Measurements from ENCODE around the gene CCSAP. TPM values are rescaled to one million over a fixed set of nuclear protein-coding genes. Genes with fewer than 3 reads are reported as not detected.
"Not testable (repeated sequence)": the region's sequence is repeated elsewhere in the genome, so short reads cannot be mapped to it uniquely, and the experiment has no call there.

CCSAP gene
- total RNA-seq, 1 donor from 2014 or later, result 8.9 TPM

DNA sequence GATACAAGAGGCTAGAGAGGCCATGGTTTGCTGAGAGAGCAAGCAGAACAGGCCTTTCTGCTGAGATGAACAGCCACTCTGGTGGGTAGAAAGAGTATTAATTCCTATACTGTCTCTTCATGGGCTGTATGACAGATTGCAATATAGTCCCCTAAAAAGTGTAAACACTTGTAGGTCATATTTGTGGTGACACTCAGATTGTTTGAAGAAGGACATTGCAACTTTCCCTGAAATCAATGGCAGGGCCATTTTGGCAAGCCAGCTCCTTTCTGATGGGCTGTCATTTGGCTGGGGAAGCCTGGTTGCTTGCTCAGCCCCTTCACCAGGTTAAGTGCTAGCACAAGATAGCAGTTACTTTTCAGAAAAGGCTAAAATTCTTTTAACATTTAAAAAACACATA lies 44.4 kb downstream of the CCSAP start:
- H3K9me3 Mint-ChIP-seq (ENCODE audit: low read depth), result no peaks in the 10 kb centered on the region
- TF ChIP-seq, protein P1, sequence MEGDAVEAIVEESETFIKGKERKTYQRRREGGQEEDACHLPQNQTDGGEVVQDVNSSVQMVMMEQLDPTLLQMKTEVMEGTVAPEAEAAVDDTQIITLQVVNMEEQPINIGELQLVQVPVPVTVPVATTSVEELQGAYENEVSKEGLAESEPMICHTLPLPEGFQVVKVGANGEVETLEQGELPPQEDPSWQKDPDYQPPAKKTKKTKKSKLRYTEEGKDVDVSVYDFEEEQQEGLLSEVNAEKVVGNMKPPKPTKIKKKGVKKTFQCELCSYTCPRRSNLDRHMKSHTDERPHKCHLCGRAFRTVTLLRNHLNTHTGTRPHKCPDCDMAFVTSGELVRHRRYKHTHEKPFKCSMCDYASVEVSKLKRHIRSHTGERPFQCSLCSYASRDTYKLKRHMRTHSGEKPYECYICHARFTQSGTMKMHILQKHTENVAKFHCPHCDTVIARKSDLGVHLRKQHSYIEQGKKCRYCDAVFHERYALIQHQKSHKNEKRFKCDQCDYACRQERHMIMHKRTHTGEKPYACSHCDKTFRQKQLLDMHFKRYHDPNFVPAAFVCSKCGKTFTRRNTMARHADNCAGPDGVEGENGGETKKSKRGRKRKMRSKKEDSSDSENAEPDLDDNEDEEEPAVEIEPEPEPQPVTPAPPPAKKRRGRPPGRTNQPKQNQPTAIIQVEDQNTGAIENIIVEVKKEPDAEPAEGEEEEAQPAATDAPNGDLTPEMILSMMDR (IDR thresholded peaks at IDR 0.05), result no peak

DNA sequence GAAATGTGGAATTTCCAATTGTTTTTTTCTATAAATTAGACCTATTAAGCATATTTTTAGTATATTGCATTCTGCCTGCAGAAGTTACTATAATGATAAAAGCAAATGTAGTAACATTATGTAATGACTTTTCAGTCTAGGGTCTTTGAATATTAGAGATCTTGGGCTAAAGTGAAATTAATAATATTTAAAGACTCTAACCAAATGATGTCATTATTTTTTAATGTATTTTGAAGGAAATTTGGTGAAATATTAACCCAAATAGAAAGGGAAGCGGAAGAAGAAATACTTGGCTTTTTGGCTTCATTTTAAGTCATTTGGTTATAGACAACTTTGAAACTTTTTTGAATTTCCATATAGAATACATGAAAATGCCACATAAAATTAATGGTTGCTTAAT lies 45.1 kb downstream of the CCSAP start:
- TF ChIP-seq, protein P1 (IDR thresholded peaks at IDR 0.05), result no peak
- Mint-ChIP-seq H3K4me3 (ENCODE audit: unreplicated experiment) (no peak overlapping the region), H3K9me3 (ENCODE audit: low read depth) (no peaks in the 10 kb centered on the region), H3K27ac (ENCODE audit: unreplicated experiment) (no peak overlapping the region), H3K27me3 (ENCODE audit: low read depth) (no peaks in the 10 kb centered on the region), H3K36me3 (ENCODE audit: low read depth) (peaks cover 19% of the 10 kb centered on the region), H3K4me1 (ENCODE audit: low read depth) (peaks cover 22% of the 10 kb centered on the region)
- DNase-seq (ENCODE audit: low spot score), result no peak

More for the DNA sequence above, 44.4 kb downstream of the CCSAP start:
- H3K27me3 Mint-ChIP-seq (ENCODE audit: low read depth), result no peaks in the 10 kb centered on the region
- H3K4me1 Mint-ChIP-seq (ENCODE audit: low read depth), result peaks cover 22% of the 10 kb centered on the region
- no peak overlapping the region for H3K27ac Mint-ChIP-seq (ENCODE audit: unreplicated experiment)
- DNase-seq (ENCODE audit: low spot score), result no peak
- H3K36me3 Mint-ChIP-seq (ENCODE audit: low read depth), result peaks cover 19% of the 10 kb centered on the region
- no peak overlapping the region for H3K4me3 Mint-ChIP-seq (ENCODE audit: unreplicated experiment)

DNA sequence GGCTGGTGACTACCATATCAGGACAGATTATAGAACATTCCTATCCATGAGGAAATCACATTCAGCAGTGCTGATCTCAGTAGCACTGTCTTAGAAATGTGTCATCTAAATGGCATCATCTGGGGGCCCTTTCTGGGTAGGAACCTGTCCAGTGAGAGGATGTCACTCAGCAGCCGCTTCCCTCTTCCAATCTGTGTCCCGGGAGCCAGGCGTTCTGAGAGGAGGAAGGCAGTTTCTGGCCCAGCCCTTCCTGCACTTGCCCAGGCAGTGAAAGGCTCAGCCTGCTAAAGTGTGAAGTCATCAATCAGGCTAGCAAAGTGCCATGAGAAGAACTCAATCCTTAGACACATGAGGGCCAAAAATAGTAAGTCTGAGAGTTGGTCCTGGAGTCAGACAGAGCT lies 46.3 kb downstream of the CCSAP start:
- peaks cover 19% of the 10 kb centered on the region for H3K36me3 Mint-ChIP-seq (ENCODE audit: low read depth)
- H3K27me3 Mint-ChIP-seq (ENCODE audit: low read depth), result no peaks in the 10 kb centered on the region
- peaks cover 22% of the 10 kb centered on the region for H3K4me1 Mint-ChIP-seq (ENCODE audit: low read depth)
- peak overlapping the region; percentile 85 for H3K27ac Mint-ChIP-seq (ENCODE audit: unreplicated experiment)
- no peaks in the 10 kb centered on the region for H3K9me3 Mint-ChIP-seq (ENCODE audit: low read depth)
- TF ChIP-seq, protein P1 (IDR thresholded peaks at IDR 0.05), result no peak
- no peak overlapping the region for H3K4me3 Mint-ChIP-seq (ENCODE audit: unreplicated experiment)
- no peak for DNase-seq (ENCODE audit: low spot score)

DNA sequence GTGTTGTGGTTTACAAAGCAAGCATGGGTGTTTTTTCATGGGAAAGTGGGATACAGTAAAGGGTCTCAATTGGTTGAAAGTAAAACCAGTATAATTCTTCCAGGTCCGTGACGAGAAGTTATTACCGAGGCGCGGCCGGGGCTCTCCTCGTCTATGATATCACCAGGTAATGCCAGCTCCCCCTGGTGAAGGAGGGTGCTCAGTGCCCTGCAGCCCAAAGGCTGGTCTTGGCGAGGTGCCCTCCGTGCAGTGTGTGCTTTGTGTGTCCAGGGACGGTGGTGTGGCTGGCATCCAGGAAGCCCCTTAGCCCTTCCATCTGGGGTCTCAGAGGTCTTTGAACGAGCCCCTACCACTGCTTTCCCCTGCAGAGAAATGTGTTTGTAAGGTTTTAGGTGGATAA lies 47.1 kb downstream of the CCSAP start:
- no peak overlapping the region for H3K4me3 Mint-ChIP-seq (ENCODE audit: unreplicated experiment)
- H3K36me3 Mint-ChIP-seq (ENCODE audit: low read depth), result peaks cover 23% of the 10 kb centered on the region
- no peak for DNase-seq (ENCODE audit: low spot score)
- no peaks in the 10 kb centered on the region for H3K27me3 Mint-ChIP-seq (ENCODE audit: low read depth)
- no peaks in the 10 kb centered on the region for H3K9me3 Mint-ChIP-seq (ENCODE audit: low read depth)
- TF ChIP-seq, protein P1 (IDR thresholded peaks at IDR 0.05), result no peak
- H3K4me1 Mint-ChIP-seq (ENCODE audit: low read depth), result peaks cover 16% of the 10 kb centered on the region
- H3K27ac Mint-ChIP-seq (ENCODE audit: unreplicated experiment), result no peak overlapping the region

DNA sequence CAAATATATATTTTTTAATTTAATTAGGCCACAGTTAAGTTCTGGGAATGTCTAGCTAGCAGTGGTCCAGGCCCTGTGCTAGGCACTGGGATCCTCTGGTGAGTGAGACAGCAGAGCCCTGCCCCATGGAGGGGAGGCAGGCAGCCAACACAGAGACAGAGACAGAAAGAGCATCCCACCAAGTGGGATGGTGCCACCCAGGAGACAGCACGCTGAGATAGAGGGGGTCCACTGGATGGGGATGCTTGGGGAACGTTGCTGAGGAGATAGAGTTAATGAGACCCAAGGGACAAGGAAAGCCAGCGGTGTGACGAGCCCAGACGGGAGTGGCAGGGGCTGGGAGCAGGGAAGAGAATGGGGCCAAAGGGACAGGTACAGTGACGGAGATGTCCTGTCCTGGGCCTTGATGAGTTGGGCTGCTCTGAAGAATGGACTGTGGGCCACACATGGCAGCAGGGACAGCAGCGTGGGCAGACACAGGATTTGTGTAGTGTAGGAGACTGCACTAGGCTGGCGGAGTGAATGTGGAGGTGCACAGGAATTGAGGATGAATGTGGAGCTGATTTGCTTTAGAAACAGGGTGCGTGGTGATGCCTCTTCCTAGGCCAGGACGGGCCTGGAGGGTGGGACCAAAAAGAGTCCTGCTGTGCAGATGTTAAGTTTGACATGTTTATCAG lies 49.2 kb downstream of the CCSAP start:
- Mint-ChIP-seq H3K4me1 (ENCODE audit: low read depth) (peaks cover 9% of the 10 kb centered on the region), H3K27me3 (ENCODE audit: low read depth) (no peaks in the 10 kb centered on the region), H3K9me3 (ENCODE audit: low read depth) (no peaks in the 10 kb centered on the region), H3K4me3 (ENCODE audit: unreplicated experiment) (no peak overlapping the region), H3K36me3 (ENCODE audit: low read depth) (peaks cover 12% of the 10 kb centered on the region), H3K27ac (ENCODE audit: unreplicated experiment) (no peak overlapping the region)
- DNase-seq (ENCODE audit: low spot score), result no peak
- TF ChIP-seq, protein P1 (IDR thresholded peaks at IDR 0.05), result no peak

DNA sequence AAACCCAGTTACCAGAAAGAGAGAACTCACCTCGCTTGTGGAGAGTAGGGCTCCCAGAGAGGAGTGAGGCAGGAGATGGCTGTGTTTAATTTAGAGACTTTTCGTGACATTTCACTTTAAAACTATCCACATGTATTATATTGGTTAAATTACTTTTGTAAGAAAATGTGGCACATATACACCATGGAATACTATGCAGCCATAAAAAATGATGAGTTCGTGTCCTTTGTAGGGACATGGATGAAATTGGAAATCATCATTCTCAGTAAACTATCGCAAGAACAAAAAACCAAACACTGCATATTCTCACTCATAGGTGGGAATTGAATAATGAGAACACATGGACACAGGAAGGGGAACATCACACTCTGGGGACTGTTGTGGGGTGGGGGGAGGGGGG lies 51.2 kb downstream of the CCSAP start:
- not testable (repeated sequence) for DNase-seq (ENCODE audit: low spot score); H3K27me3 Mint-ChIP-seq (ENCODE audit: low read depth); H3K27ac Mint-ChIP-seq (ENCODE audit: unreplicated experiment); H3K4me3 Mint-ChIP-seq (ENCODE audit: unreplicated experiment); H3K9me3 Mint-ChIP-seq (ENCODE audit: low read depth)
- Mint-ChIP-seq H3K36me3 (ENCODE audit: low read depth) (peaks cover 12% of the 10 kb centered on the region), H3K4me1 (ENCODE audit: low read depth) (peaks cover 13% of the 10 kb centered on the region)
